Hepatocyte (in vitro differentiated cells): ENCODE data around the gene TEX261.

Source experiments
- EZH2 ChIP-seq: fragments of 200-600 bp; sonication (generic); IDR thresholded peaks from 2 replicates; pipeline ENCODE4 v1.6.1; 2016; ENCODE audit warnings: antibody characterized with exemption, mild to moderate bottlenecking, borderline replicate concordance
- EZH2phosphoT487 ChIP-seq: fragments of 200-600 bp; sonication (generic); IDR thresholded peaks from one replicate; pipeline ENCODE4 v1.6.1; 2018; ENCODE audit warnings: antibody characterized with exemption, mild to moderate bottlenecking, low read depth, moderate library complexity; ENCODE audit not compliant: unreplicated experiment, severe bottlenecking
- TF ChIP-seq, protein P1 (sequence below): fragments of 200-600 bp; sonication (generic); IDR thresholded peaks from 2 replicates; pipeline ENCODE4 v1.5.1; 2016; ENCODE audit warnings: antibody characterized with exemption, mild to moderate bottlenecking; ENCODE audit not compliant: poor library complexity

DNA sequence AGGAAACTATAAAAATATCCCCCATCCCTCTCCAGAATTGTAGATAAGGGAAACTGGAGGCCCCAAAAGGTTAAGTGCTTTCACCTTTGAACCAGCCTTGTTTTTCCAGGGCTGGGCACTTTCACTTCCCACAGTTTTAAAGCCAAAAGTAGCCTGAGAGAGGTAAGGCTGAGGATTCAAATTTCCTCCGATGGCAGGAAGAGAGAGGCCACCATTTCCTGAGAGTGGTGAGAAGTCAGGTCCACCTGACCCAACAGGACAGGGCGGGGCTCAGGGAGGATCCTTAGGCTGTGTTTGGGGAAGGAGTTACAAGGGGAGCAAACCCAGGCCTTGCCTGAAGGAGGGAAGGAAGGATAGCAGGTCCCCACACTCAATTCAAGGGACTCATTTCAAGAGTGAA, 4.7 kb upstream of the TEX261 start:
- TF ChIP-seq, protein P1, sequence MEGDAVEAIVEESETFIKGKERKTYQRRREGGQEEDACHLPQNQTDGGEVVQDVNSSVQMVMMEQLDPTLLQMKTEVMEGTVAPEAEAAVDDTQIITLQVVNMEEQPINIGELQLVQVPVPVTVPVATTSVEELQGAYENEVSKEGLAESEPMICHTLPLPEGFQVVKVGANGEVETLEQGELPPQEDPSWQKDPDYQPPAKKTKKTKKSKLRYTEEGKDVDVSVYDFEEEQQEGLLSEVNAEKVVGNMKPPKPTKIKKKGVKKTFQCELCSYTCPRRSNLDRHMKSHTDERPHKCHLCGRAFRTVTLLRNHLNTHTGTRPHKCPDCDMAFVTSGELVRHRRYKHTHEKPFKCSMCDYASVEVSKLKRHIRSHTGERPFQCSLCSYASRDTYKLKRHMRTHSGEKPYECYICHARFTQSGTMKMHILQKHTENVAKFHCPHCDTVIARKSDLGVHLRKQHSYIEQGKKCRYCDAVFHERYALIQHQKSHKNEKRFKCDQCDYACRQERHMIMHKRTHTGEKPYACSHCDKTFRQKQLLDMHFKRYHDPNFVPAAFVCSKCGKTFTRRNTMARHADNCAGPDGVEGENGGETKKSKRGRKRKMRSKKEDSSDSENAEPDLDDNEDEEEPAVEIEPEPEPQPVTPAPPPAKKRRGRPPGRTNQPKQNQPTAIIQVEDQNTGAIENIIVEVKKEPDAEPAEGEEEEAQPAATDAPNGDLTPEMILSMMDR, result no peak
- TF ChIP-seq EZH2 (no peak), EZH2phosphoT487 (no peak)
